HG02884 (cell line): ENCODE data around the gene ZC3H12C.
"Not testable (repeated sequence)": the region's sequence is repeated elsewhere in the genome, so short reads cannot be mapped to it uniquely, and the experiment has no call there.

Experiments
- ATAC-seq: cut with Tn5 transposase; IDR thresholded peaks from one replicate; pipeline ENCODE4 v1.9.1; 2021; ENCODE audit warnings: mild to moderate bottlenecking, moderate library complexity; ENCODE audit not compliant: unreplicated experiment

The ZC3H12C gene

DNA sequence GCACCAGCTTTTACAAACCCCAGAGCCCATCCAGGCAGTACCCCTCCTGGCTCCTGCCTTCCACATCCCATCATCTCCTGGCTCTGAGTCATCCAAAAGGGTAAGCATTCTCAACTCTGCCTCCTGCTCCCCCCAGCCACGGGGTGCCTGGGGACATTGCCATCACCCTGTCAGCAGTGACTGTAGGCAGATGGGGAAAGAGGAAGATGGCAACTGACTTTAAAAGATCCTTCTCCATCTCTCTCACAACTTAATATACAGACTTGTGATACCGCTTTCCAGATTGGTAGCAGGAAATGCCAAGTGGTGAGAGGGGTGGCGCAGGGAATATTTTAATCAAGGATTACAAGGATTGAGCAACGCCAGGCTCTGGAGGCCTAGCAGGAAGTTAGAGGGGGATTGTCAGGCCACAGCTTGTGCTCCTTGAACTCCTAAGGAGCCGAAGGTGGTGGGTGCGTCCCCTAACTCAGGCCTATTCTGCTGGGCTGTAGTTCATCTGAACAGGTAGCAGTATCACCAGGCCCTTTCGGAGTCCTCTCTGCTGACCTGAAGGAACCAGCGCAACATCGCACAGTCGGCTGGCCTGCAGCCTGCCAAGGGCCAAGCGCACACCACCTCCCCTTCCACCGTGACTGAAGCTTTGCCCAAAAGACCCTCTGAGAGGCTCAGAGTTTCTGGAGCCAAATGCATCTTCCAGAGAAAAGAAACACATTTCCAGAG is 83.3 kb downstream of the ZC3H12C start:
- ATAC-seq: no peak

DNA sequence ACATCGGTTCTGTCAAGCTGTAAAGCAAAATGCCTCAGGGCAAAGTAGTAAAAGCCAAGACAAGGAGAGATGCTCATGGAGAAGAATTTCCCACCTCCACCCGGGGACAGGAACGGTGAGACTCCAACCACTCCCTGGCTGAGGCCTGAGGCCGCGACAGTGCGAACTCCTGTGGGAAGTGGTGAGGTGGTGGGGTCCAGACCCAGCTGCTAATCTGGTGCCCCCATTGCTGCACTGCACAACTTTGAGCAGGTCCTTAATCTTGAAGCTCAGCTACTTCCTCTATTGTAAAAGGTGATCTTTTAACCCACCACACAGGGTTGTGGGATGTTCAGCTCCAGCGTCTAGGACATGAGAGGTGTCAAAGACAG is 83.9 kb downstream of the ZC3H12C start:
- no peak for ATAC-seq

DNA sequence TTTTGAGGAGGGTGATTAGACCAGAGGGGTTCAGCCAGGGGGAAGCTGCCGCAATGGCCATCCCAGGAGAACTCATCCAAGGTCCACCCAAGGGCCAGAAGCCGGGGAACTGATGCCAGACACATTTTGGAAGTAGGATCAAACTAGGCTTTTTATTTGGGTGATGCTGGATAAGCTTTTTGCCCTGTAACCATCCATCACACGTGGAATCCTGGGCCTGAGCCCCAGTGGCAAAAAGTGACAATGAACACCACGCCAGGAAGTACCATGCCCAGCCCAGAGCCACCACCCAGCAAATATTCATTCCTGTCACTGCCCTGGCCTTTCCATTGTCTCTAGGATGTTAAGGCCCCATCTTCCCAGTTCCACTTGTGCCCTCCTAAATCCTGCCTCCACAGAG is 85.9 kb downstream of the ZC3H12C start:
- no peak for ATAC-seq

DNA sequence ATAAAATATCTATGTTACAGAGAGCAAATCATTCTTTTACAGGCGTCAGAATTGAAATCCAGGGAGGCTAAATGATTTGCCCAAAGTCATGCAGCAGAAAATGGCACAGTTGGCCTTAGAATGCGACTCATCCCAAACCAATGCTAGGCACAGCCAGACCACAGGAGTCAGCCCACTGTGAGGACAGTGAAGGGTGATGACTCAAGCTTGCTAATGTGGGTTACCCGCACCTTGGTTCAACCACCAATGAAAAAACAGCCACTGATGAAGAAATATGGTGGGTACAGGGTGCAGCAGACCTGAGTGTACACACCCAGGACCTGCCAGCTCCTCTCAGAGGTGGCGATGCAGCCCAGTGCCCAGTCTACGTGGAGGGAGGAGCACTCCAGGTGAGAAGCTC is 89.7 kb downstream of the ZC3H12C start:
- no peak for ATAC-seq

DNA sequence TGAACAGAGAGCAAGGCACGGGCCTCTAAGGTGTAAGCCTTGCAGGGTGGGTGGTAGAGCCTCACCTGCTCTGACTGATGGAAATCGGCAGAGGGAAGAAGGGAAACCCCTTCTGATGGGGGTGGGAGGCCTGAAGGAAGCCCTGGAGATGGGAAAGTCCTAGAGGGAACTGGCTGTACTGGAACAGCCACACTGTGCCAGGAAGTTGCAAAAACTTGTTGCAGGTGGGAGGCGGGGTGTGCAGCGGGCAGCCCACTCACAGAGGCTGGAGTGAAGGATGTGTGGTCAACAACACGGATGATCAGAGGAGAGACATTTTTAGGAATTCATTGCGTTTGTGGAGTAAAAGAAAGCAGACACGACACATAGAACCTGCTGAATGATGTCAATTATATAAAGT is 91.3 kb downstream of the ZC3H12C start:
- ATAC-seq: no peak

DNA sequence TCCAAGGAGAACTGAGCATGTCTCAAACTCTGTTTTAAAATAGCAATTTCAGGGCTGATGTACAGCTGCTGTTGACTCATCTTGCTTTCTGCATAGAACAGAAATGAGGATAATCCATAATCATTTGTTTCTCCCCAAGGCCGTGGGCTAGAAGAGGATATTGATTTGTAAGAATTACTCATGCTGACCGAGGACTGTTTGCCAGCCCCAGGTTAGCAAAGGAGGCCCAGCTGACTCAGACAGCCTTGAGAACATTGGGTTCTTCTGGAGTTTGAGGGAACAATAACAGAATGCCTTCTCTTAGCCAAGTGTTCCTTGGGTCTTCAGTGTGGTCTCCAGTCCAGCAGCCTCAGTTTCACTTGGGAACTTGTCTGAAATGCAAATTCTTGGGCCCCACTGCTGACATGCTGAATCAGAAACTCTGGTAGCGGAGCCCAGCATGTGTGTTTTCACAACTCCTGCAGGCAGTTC is 92.0 kb downstream of the ZC3H12C start:
- ATAC-seq: no peak

DNA sequence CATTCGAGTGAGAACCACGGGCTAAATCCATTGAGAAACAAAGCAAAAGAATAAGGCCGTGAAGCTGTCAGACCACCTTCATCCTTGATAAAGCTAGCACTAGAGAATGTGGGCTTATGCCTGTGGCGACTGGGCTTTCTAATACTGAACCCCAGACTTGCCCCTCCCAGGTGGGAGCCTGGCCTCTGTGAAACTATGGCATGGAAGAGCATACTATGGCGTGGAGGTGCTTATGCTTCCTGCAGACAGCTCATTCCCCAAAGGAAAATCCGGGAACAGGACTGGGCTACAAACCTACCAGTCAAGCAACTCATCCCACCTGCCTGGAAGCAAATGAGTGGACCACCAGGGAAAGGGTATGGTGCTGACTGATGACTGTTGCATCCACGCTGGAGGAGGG is 92.4 kb downstream of the ZC3H12C start:
- ATAC-seq: no peak

DNA sequence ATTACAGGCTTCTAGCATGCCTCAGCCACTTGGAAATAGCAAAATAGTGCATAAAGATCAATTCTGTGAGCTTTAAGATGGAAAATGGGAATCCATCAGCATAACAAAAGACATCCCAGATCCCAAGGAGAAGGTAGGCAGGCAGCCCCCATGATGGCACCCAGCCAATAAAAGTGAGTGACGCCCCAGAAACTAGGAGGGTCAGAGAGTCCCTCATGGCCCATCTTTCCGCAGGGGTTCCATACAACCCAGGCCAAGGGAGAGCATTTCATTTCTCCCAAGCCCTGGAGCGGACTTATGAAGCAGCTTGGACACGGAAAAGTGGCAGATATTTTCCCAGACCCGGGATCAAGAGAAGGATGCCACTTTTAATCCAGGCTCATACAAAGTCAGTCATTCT is 93.3 kb downstream of the ZC3H12C start:
- ATAC-seq: no peak

DNA sequence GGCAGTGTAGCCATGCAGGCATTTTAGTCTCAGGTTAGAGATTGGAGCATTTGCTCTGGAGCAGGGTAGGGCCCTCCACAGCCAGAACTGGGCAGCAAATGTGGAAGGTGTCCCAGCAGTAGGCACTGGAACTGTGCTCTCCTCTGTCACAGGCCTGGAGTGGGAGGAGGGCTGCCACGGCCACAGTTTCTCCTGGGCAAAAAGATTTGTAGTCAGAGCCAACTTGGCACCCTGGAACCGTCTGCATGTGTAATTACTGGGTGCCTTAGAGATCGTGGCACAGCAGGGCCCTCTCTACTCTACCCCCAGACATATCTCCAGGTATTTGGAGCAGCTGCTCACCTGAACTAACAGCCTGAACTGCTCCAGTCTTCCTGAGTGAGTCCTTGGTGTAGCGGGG is 93.7 kb downstream of the ZC3H12C start:
- no peak for ATAC-seq

DNA sequence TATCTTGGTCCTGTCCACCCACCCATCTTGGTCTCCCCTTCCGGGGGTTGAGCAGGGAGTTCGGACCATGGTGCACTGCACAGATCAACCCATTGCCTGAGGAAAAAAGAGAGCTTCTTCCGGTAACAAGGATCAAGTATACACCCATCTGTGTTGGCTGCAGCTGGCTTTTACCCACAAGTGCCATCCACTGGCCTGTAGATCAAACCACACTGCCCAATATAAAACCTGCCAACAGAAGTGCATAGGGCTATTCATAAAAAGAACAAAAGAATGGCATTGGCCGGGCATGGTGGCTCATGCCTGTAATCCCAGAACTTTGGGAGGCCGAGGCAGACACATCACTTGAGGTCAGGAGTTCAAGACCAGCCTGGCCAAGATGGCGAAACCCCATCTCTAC is 94.5 kb downstream of the ZC3H12C start:
- ATAC-seq: no peak

DNA sequence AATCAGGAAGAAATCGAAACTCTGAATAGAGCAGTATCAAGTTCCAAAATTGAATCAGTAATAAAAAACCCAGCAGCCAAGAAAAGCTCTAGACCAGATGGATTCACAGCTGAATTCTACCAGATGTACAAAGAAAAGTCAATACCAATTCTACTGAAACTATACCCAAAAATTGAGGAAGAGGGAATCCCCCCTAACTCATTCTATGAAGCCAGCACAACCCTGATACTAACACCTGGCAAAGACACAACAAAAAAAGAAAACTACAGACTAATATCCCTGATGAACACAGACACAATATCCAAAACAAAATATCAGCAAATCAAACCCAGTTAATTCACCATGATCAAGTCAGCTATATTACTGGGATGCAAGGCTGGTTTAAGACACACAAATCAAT is 97.7 kb downstream of the ZC3H12C start:
- ATAC-seq: no peak

DNA sequence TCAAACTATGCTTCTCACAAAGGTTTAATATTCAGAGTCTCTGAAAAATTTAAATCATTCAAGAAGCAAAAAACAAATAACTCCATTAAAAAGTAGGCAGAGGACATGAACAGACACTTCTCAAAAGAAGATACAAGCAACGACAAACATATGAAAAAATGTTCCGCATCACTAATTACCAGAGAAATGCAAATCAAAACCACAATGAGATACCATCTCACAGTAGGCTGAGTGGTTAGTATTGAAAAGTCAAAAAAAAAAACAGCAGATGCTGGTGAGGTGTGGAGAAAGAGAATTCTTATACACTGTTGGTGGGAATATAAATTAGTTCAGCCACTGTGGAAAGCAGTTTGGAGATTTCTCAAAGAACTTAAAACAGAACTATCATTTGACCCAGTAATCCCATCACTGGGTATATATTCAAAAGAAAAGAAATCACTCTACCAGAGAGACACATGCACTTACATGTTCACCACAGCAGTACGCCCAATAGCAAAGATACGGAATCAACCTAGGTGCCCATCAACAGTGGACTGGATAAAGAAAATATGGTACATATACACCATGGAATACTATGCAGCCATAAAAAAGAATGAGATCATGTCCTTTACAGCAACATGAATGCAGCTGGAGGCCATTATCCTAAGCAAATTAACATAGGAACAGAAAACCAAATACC is 99.6 kb downstream of the ZC3H12C start:
- ATAC-seq: peak; percentile 87

DNA sequence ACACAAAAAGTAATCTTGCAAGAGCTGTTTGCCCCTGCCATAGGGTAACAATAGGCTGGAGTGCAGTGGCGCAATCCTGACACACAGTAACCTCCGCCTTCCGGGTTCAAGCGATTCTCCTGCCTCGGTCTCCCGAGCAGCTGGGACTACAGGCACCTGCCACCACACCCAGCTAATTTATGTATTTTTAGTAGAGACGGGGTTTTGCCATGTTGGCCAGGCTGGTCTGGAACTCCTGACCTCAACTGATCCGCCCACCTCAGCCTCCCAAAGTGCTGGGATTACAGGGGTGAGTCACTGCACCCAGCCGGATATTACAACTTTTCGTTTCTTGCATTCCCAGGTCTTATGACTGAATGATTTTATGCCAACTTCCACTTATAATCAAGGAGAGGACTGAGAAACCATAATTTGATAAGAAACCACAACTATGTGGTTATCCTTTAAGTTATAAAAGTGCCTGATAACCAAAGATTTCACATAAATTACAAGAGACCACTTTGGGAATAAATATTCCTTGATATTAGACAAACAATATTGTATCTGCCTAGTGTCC is 101.1 kb downstream of the ZC3H12C start:
- not testable (repeated sequence) for ATAC-seq

DNA sequence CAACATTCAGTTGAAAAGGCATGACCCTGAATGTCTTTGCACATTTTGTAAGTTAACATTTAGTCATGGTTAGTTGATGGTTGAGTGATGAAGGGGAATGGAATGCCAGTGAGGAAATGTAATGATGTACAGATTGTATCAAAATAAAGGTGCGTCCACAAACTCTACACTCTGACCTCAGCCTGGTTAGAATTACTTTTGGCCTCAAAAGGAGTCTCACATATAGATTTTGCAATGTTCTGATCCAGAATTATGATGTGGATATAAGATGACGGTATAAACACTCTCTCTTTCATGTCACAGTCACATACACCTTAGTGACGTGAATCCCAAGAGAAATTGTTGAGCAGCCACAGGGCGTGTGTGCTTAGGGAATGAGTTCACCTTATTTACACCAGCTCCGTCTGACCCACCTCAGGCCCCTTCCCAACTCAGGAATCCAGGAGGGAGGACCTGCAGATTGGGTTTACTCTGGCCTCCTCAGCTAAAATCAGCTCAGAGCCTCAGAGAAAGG is 103.1 kb downstream of the ZC3H12C start:
- no peak for ATAC-seq

DNA sequence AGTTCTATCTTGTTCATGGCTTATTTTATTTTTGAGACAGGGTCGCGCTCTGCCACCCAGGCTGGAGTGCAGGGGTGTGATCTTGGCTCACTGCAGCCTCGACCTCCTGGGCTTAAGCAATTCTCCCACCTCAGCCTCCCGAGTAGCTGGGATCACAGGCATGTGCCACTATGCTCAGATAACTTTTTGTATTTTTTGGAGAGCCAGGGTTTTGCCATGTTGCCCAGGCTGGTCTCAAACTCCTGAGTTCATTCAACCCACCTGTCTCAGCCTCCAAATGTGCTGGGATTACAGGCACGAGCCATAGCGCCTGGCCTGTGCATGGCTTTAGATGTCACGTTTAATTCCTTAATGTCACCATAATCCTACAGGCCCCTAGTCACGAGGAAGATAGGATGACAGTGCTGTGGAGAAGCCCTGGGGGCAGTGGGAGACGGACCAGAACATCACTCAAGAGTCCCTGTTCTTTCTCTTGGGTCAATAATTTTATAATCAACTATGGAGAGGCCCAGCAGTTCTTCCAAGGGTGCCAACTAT is 103.8 kb downstream of the ZC3H12C start:
- ATAC-seq: no peak

DNA sequence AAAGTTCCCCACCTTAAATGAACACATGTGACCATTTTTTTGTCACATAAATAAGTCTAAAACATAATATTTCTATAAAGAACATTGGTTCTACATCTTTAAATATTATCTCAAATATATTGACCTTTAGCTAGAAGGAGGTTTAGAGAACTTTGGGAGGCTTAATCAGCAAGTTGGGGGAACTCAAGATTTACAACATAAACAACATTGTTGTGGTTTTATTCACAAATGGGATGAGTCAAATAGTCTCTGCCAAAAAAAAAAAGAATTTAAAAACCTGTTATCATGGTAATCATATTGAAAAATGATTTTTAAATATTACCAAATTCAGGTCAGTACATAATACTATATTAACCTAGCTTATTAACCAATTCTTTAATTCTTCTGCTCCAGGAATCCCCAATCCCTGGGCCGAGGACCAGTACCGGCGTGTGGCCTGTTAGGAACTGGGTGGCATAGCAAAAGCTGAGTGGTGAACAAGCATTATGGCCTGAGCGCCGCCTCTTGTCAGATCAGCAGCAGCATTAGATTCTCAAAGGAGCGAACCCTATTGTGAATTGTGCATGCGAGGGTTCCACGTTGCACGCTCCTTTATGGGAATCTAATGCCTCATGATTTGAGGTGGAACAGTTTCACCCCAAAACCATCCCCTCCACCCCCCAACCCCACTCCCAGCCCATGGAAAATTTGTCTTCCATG is 105.0 kb downstream of the ZC3H12C start:
- no peak for ATAC-seq

DNA sequence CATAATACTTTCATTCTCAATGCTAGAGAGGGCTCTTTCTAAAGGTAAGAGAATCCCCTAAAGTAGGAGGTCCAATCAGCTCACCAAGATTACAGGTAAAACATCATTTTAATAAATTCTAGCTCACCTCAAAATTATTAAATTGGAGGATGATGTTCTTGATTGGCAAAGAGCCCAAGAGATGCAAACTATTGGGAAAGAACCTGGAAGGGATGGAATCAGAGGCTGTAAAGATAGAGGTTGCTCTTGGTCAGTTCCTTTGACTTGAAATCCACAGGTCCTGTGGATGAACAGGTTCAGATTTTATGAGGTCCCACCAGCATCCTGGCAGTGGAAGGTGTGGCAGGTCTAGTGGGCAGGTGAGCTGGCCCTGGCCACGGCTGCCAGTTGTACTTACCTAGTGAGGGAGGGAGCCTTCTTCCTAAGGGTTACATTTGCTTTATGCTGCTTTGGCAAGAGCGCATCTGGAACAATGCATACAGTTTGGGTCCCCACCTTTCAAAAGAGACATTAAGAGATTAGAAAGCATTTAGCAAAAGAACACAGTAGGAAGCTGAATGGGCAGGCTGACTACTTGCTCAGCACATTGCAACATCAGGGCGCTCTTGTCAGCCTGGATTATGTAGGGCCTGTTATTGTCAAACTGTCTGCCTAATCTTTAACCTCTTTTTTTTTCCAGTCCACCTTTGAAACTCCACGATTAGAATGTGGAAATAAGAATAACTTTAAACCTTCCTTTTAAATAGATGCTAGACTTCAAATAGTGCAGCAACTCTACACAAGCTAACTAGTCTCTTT is 106.2 kb downstream of the ZC3H12C start:
- ATAC-seq: no peak

DNA sequence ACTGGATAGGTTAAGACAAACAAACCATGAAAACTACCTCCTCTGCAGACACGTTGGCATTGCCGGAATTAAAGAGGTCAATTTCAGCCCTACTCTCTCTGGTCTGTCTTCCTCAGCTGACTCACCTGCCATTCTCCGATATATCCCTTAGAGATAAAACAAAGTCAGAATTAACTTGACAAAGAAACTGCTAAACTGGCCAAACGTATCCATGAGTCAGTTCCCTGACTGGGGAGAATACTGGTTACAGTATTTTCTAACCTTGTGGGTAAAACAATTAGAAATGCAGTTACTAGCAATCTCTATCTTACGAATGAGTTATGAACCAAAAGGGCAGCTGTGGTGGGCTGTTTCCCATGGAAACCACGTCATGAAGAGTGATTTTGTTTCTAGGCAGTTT is 107.0 kb downstream of the ZC3H12C start:
- ATAC-seq: no peak

DNA sequence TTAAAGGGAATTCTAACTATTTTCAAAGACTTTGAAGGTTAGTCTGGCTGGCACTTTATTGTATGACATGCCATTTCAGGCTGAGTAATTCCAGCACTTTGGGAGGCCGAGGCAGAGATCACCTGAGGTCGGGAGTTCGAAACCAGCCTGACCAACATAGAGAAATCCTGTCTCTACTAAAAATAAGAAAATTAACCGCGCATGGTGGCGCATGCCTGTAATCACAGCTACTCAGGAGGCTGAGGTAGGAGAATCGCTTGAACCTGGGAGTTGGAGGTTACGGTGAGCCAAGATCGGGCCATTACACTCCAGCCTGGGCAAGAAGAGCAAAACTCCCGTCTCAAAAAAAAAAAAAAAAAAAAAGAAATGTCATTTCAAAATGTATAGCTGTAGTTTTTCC is 107.6 kb downstream of the ZC3H12C start:
- no peak for ATAC-seq

DNA sequence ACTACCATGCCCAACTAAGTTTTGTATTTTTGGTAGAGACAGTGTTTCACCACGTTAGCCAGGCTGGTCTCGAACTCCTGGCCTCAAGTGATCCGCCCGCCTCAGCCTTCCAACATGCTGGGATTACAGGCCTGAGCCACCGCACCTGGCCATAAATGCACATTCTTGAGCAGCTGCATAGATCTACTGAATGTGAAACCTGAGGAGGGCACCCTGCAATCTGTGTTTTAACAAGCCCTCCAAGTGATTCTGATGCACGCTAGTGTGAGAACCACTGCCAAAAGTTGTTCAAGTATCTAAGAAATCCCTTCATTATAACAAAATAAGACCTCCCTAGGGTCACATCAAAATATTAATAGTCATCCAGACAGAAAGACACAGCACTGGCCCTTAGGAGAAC is 113.9 kb downstream of the ZC3H12C start:
- ATAC-seq: no peak
